ENCODE measurements around the gene PEX7.
"Not testable (repeated sequence)": the region's sequence is repeated elsewhere in the genome, so short reads cannot be mapped to it uniquely, and the experiment has no call there.

The PEX7 gene

GRCh38 chr6:136822376-136823127, at the start of gene PEX7:
PEX7 (plus strand) TSS chr6:136822592; CDS start chr6:136822666, 74 bp downstream.
- DNase-seq, result peak; percentile 96

GRCh38 chr6:136772685-136773472, 49.5 kb upstream of the PEX7 start:
- DNase-seq, result no peak

- no peak for DNase-seq
Observed at GRCh38 chr6:136773473-136773796, 49.0 kb upstream of the PEX7 start.

- no peak for DNase-seq
Observed at GRCh38 chr6:136774228-136775041, 48.0 kb upstream of the PEX7 start.

GRCh38 chr6:136775081-136775480, 47.3 kb upstream of the PEX7 start:
- DNase-seq, result no peak

- DNase-seq, result no peak
Observed at GRCh38 chr6:136775548-136775947, 46.8 kb upstream of the PEX7 start.

- no peak for DNase-seq
Observed at GRCh38 chr6:136777651-136778050, 44.7 kb upstream of the PEX7 start.

GRCh38 chr6:136779682-136780081, 42.7 kb upstream of the PEX7 start:
- no peak for DNase-seq

- DNase-seq, result no peak
Observed at GRCh38 chr6:136780972-136781371, 41.4 kb upstream of the PEX7 start.

GRCh38 chr6:136782021-136782770, 40.2 kb upstream of the PEX7 start:
- no peak for DNase-seq

- DNase-seq, result no peak
Observed at GRCh38 chr6:136783021-136783420, 39.4 kb upstream of the PEX7 start.

GRCh38 chr6:136783495-136784270, 38.7 kb upstream of the PEX7 start:
- no peak for DNase-seq

GRCh38 chr6:136784271-136784664, 38.1 kb upstream of the PEX7 start:
- no peak for DNase-seq

- no peak for DNase-seq
Observed at GRCh38 chr6:136784910-136785746, 37.3 kb upstream of the PEX7 start.

- DNase-seq, result no peak
Observed at GRCh38 chr6:136786658-136787057, 35.7 kb upstream of the PEX7 start.

- no peak for DNase-seq
Observed at GRCh38 chr6:136787726-136788068, 34.7 kb upstream of the PEX7 start.

GRCh38 chr6:136788069-136788902, 34.1 kb upstream of the PEX7 start:
- no peak for DNase-seq

- DNase-seq, result not testable (repeated sequence)
Observed at GRCh38 chr6:136789440-136789839, 33.0 kb upstream of the PEX7 start.

GRCh38 chr6:136790411-136791295, 31.7 kb upstream of the PEX7 start:
- DNase-seq, result no peak

Measured in activated CD8-positive, alpha-beta memory T cell treated with anti-CD3 and anti-CD28 coated beads for 24 hours (primary cell).